Measurements from ENCODE around the gene ERGIC3.

Gene ERGIC3

GRCh38 chr20:35562541-35563110, 20.7 kb downstream of the ERGIC3 start:
- no peak for DNase-seq

- no peak for DNase-seq
These were observed 22.0 kb downstream of the ERGIC3 start for GRCh38 chr20:35563834-35564233.

- DNase-seq = no peak
These were observed 23.0 kb downstream of the ERGIC3 start for GRCh38 chr20:35564905-35565304.

- DNase-seq = no peak
These were observed 26.8 kb downstream of the ERGIC3 start for GRCh38 chr20:35568645-35569044.

- no peak for DNase-seq
These were observed 29.7 kb downstream of the ERGIC3 start for GRCh38 chr20:35571555-35571954.

- no peak for DNase-seq
These were observed 31.0 kb downstream of the ERGIC3 start for GRCh38 chr20:35572838-35573237.

GRCh38 chr20:35575958-35576357, 34.1 kb downstream of the ERGIC3 start:
- DNase-seq = no peak

- no peak for DNase-seq
These were observed 34.9 kb downstream of the ERGIC3 start for GRCh38 chr20:35576816-35577215.

GRCh38 chr20:35578469-35578868, 36.6 kb downstream of the ERGIC3 start:
- DNase-seq = no peak

- DNase-seq = no peak
These were observed 37.3 kb downstream of the ERGIC3 start for GRCh38 chr20:35579196-35579595.

GRCh38 chr20:35582131-35582530, 40.3 kb downstream of the ERGIC3 start:
- DNase-seq = no peak

- no peak for DNase-seq
These were observed 41.0 kb downstream of the ERGIC3 start for GRCh38 chr20:35582741-35583404.

GRCh38 chr20:35583636-35584560, 42.0 kb downstream of the ERGIC3 start:
- DNase-seq = no peak

GRCh38 chr20:35586751-35587425, 45.0 kb downstream of the ERGIC3 start:
- DNase-seq = no peak

- no peak for DNase-seq
These were observed 45.6 kb downstream of the ERGIC3 start for GRCh38 chr20:35587436-35587835.

- DNase-seq = no peak
These were observed 46.5 kb downstream of the ERGIC3 start for GRCh38 chr20:35588397-35588796.

- peak; percentile 12 for DNase-seq
These were observed 50.6 kb downstream of the ERGIC3 start for GRCh38 chr20:35592339-35592974.

GRCh38 chr20:35595456-35595855, 53.6 kb downstream of the ERGIC3 start:
- DNase-seq = no peak

GRCh38 chr20:35595901-35596300, 54.0 kb downstream of the ERGIC3 start:
- DNase-seq = peak; percentile 13

GRCh38 chr20:35597186-35597585, 55.3 kb downstream of the ERGIC3 start:
- no peak for DNase-seq

GRCh38 chr20:35598476-35598875, 56.6 kb downstream of the ERGIC3 start:
- no peak for DNase-seq

GRCh38 chr20:35598899-35599775, 57.3 kb downstream of the ERGIC3 start:
- no peak for DNase-seq

Measured in NCI-H1105 (cell line).